Keratinocyte (primary cell): ENCODE measurements around the gene APELA. TPM values are rescaled to one million over a fixed set of nuclear protein-coding genes. Genes with fewer than 3 reads are reported as not detected.

Source experiments
- DNase-seq: peaks from one replicate; pipeline ENCODE4 v3.0.0-alpha.2; 2011; ENCODE audit warnings: low read depth, missing footprints, low spot score
- FAIRE-seq: peaks from 2 replicates; lab custom pipeline; 2011; peaks lifted over from hg19 to GRCh38; lab: Jason Lieb, UNC
- H2AFZ ChIP-seq: 2 replicates; pipeline ENCODE4 v1.6.0; 2012; ENCODE audit warnings: low read length, control low read depth, inconsistent platforms; ENCODE audit not compliant: control insufficient read depth
- H3K27ac ChIP-seq: 2 replicates; pipeline ENCODE4 v1.5.1; 2011; ENCODE audit warnings: low read length; ENCODE audit not compliant: control insufficient read depth, insufficient read depth
- H3K27me3 ChIP-seq: 3 replicates; pipeline ENCODE4 v1.6.0; 2011; ENCODE audit warnings: low read length; ENCODE audit not compliant: control insufficient read depth, insufficient read depth; ENCODE audit errors: extremely low read depth
- H3K36me3 ChIP-seq, 2 experiments: 2 replicates in 1 of 2; 3 replicates in 1 of 2; pipeline ENCODE4 v1.5.1; 2011; ENCODE audit warnings: low read length in 2 of 2, mild to moderate bottlenecking in 1 of 2; ENCODE audit not compliant: control insufficient read depth in 2 of 2, insufficient read depth in 2 of 2; ENCODE audit errors: extremely low read depth in 1 of 2
- H3K4me1 ChIP-seq: 3 replicates; pipeline ENCODE4 v1.5.1; 2011; ENCODE audit warnings: low read length; ENCODE audit not compliant: control insufficient read depth, insufficient read depth; ENCODE audit errors: extremely low read depth
- H3K4me2 ChIP-seq: 3 replicates; pipeline ENCODE4 v1.6.0; 2011; ENCODE audit warnings: low read depth, low read length; ENCODE audit not compliant: control insufficient read depth, insufficient read depth; ENCODE audit errors: extremely low read depth
- H3K4me3 ChIP-seq, 3 experiments: fragments of 200-600 bp in 1 of 3; sonication (generic) in 1 of 3; 2 replicates in 2 of 3; 3 replicates in 1 of 3; pipeline ENCODE4 v1.5.1; 2011 to 2016; ENCODE audit warnings: low read length in 3 of 3, mild to moderate bottlenecking in 3 of 3, control low read depth in 2 of 3, inconsistent platforms in 1 of 3, low read depth in 1 of 3, mixed read lengths in 1 of 3, mixed run types in 1 of 3, moderate library complexity in 1 of 3; ENCODE audit not compliant: control insufficient read depth in 2 of 3, insufficient read depth in 2 of 3; ENCODE audit errors: extremely low read depth in 1 of 3
- H3K79me2 ChIP-seq: 2 replicates; pipeline ENCODE4 v1.6.0; 2012; ENCODE audit warnings: low read length; ENCODE audit not compliant: control insufficient read depth, insufficient read depth
- H3K9ac ChIP-seq: 3 replicates; pipeline ENCODE4 v1.6.0; 2011; ENCODE audit warnings: low read length; ENCODE audit not compliant: control insufficient read depth, insufficient read depth; ENCODE audit errors: extremely low read depth
- H3K9me1 ChIP-seq: 3 replicates; pipeline ENCODE4 v1.6.0; 2011; ENCODE audit warnings: low read length; ENCODE audit not compliant: control insufficient read depth, insufficient read depth; ENCODE audit errors: extremely low read depth
- H3K9me3 ChIP-seq: 2 replicates; pipeline ENCODE4 v1.5.1; 2012; ENCODE audit warnings: low read depth, low read length; ENCODE audit not compliant: control insufficient read depth
- H4K20me1 ChIP-seq: 3 replicates; pipeline ENCODE4 v1.6.0; 2011; ENCODE audit warnings: low read length; ENCODE audit not compliant: control insufficient read depth, insufficient read depth; ENCODE audit errors: extremely low read depth
- EZH2 ChIP-seq: IDR thresholded peaks from one replicate; pipeline ENCODE4 v1.6.1; 2012; ENCODE audit warnings: inconsistent platforms, mild to moderate bottlenecking, low read length, moderate library complexity
- dilution Hi-C: fragments of 300-500 bp; cut with MboI; formaldehyde crosslinking; loops from one replicate; pipeline ENCODE4 v1.7.0; 2020; ENCODE audit warnings: low sequenced_read_pairs; ENCODE audit not compliant: extremely low pct_ligation_motif_present
- polyA plus RNA-seq, 5 experiments: library from polyadenylated mRNA; depleted of rRNA in 3 of 5; stranded (reverse) in 3 of 5; stranded (forward) in 1 of 5; unstranded in 1 of 5; fragments of >200 nt; gene quantifications; 1 replicate in 1 of 5; 2 replicates in 3 of 5; 3 replicates in 1 of 5; pipeline versions ENCODE4 v1.2.1 to v1.2.3, GENCODE V29; 2011 to 2012; ENCODE audit warnings: missing spikeins in 2 of 5, low read depth in 1 of 5, low replicate concordance in 1 of 5
- TF ChIP-seq, protein P1 (sequence below), 3 experiments: IDR thresholded peaks in 1 of 3; conservative IDR thresholded peaks in 1 of 3; optimal IDR thresholded peaks in 1 of 3; 2 replicates in 2 of 3; 3 replicates in 1 of 3; pipeline versions ENCODE3 to v1.5.1; 2011; ENCODE audit warnings: low read length in 3 of 3, mild to moderate bottlenecking in 3 of 3, moderate library complexity in 2 of 3, control low read depth in 1 of 3, inconsistent platforms in 1 of 3; ENCODE audit not compliant: insufficient read depth in 2 of 3; ENCODE audit errors: extremely low read depth in 1 of 3

APELA gene
- polyA plus RNA-seq, 1 donor (not counting 4 experiments of a cell fraction or from before 2014, with no cell fraction given) = not detected

GRCh38 chr4:164872481-164872880 is 4.5 kb upstream of the APELA start:
- Histone ChIP-seq H3K9ac (no peak overlapping the region), H3K9me1 (no peaks in the 10 kb centered on the region), H3K4me2 (no peak overlapping the region), H3K27ac (no peak overlapping the region), H3K4me3 (no peak overlapping the region), H3K9me3 (no peaks in the 10 kb centered on the region), H3K79me2 (no peaks in the 10 kb centered on the region), H3K36me3 (no peaks in the 10 kb centered on the region), H3K27me3 (no peaks in the 10 kb centered on the region), H3K4me1 (no peaks in the 10 kb centered on the region), H2AFZ (no peak overlapping the region), H4K20me1 (no peaks in the 10 kb centered on the region)
- dilution Hi-C loops = no loop called here
- no peak for DNase-seq
- no peak for FAIRE-seq
- TF ChIP-seq EZH2 = no peak
- TF ChIP-seq, protein P1, sequence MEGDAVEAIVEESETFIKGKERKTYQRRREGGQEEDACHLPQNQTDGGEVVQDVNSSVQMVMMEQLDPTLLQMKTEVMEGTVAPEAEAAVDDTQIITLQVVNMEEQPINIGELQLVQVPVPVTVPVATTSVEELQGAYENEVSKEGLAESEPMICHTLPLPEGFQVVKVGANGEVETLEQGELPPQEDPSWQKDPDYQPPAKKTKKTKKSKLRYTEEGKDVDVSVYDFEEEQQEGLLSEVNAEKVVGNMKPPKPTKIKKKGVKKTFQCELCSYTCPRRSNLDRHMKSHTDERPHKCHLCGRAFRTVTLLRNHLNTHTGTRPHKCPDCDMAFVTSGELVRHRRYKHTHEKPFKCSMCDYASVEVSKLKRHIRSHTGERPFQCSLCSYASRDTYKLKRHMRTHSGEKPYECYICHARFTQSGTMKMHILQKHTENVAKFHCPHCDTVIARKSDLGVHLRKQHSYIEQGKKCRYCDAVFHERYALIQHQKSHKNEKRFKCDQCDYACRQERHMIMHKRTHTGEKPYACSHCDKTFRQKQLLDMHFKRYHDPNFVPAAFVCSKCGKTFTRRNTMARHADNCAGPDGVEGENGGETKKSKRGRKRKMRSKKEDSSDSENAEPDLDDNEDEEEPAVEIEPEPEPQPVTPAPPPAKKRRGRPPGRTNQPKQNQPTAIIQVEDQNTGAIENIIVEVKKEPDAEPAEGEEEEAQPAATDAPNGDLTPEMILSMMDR (optimal IDR thresholded peaks at IDR 0.05 in 1 of 3, IDR thresholded peaks at IDR 0.05 in 1 of 3, conservative IDR thresholded peaks at IDR 0.05 in 1 of 3; ENCODE audit: extremely low read depth in 1 of 3, insufficient read depth in 2 of 3, low read length in 3 of 3) = no peak

DNA sequence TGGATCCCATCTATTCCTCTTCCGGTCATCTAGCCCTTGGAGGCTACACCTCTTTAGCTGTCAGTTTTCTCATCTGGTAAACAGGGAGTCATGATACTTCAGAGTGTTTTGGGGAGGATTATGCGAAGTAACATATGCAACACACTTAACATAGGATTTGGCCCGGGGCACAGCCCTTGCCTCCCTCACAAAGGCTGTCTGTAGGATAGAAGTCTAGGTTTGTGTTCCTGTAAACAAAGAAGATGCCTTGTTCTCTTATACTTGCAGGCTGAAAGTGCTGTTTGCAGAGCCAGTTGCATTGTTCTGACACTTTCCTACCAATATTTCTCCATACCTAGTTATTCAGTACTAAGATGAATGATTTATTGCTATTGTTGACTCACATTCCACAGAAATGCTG is 2.2 kb upstream of the APELA start:
- H3K9me1 ChIP-seq = no peaks in the 10 kb centered on the region
- no peak overlapping the region for H3K4me3 ChIP-seq
- H3K27me3 ChIP-seq = no peaks in the 10 kb centered on the region
- dilution Hi-C loops = no loop called here
- no peaks in the 10 kb centered on the region for H3K79me2 ChIP-seq
- no peak overlapping the region for H2AFZ ChIP-seq
- no peak overlapping the region for H3K4me2 ChIP-seq
- TF ChIP-seq, protein P1 (optimal IDR thresholded peaks at IDR 0.05 in 1 of 3, IDR thresholded peaks at IDR 0.05 in 1 of 3, conservative IDR thresholded peaks at IDR 0.05 in 1 of 3; ENCODE audit: extremely low read depth in 1 of 3, insufficient read depth in 2 of 3, low read length in 3 of 3) = no peak
- TF ChIP-seq EZH2 = no peak
- H3K27ac ChIP-seq = no peak overlapping the region
- no peak overlapping the region for H3K9ac ChIP-seq
- no peaks in the 10 kb centered on the region for H4K20me1 ChIP-seq
- FAIRE-seq (no peak), DNase-seq (no peak)
- no peaks in the 10 kb centered on the region for H3K36me3 ChIP-seq
- H3K9me3 ChIP-seq = no peaks in the 10 kb centered on the region
- H3K4me1 ChIP-seq = no peaks in the 10 kb centered on the region
